HT1080 (cell line): ENCODE results near the gene CR1. TPM values are rescaled to one million over a fixed set of nuclear protein-coding genes. Genes with fewer than 3 reads are reported as not detected.
"Not testable (repeated sequence)": the region's sequence is repeated elsewhere in the genome, so short reads cannot be mapped to it uniquely, and the experiment has no call there.

Experiments used
- DNase-seq: peaks from one replicate; pipeline ENCODE4 v3.0.0-alpha.2; 2015; ENCODE audit warnings: low read depth
- total RNA-seq: library from RNA; depleted of rRNA; stranded (reverse); fragments of >200 nt; shearing (Covaris generic); gene quantifications from 2 replicates; pipeline ENCODE4 v1.2.3, GENCODE V29; 2014

CR1 gene
- total RNA-seq, 1 experiment from 2014 or later, result not detected

DNA sequence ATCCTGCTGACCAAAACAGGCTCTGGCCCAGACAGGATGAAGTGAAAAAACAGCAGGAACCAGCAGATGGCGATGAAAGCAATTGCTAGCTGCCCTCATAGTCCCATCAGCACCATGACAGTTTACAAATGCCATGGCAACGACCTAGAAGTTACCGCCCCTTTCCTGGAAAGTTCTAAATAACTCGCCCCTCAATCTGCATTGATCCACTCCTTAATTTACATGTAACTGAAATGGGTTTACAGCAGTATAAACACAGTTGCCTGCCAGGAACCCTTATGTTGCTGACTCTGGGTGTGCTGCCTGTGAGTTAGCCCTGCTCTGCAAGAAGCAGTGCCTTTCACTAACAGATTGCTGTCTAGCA, 83.5 kb downstream of the CR1 start:
- DNase-seq, result peak; percentile 70

DNA sequence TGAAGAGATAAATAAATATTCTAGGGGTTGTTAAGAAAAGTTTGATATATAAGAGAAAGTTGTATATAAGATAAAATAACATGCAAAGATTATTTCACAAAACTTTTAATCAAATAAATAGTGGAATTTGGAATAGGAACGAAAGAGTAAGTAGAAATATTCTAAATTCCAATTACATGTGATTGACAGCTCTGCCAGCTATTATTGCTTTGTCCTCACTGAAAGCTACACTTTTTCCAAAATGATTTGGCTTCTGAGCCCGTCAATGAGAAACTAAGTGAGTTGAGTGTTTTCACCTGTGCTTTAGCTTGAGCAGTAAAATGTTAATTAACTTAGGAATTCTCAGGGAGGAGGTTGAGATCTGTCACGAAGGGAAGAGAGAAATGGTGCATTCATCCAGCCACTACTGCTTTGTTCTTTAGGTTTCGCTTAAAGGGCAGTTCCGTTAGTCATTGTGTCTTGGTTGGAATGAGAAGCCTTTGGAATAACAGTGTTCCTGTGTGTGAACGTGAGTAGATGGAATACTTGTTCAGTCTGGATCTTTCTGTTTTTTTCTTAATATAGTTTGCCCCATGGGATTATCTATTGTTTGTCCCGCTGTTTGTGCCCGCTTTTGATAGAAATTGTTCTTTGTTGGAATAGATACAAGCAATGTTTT, 85.7 kb downstream of the CR1 start:
- no peak for DNase-seq

DNA sequence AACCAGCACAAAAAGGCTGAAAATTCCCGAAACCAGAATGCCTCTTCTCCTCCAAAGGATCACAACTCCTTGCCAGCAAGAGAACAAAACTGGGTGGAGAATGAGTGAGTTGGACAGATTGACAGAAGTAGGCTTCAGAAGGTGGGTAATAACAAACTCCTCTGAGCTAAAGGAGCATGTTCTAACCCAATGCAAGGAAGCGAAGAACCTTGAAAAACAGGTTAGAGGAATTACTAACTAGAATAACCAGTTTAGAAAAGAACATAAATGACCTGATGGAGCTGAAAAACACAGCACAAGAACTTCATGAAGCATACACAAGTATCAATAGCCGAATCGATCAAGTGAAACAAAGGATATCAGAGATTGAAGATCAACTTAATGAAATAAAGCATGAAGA, 93.5 kb downstream of the CR1 start:
- DNase-seq, result not testable (repeated sequence)

DNA sequence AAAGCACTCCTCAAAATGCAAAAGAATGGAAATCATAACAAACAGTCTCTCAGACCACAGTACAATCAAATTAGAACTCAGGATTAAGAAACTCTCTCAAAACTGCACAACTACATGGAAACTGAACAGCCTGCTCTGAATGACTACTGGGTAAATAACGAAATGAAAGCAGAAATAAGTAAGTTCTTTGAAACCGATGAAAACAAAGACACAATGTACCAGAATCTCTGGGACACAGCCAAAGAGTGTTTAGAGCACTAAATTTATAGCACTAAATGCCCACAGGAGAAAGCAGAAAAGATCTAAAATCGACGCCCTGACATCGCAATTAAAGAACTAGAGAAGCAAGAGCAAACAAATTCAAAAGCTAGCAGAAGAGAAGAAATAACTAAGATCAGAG, 95.2 kb downstream of the CR1 start:
- DNase-seq, result not testable (repeated sequence)

DNA sequence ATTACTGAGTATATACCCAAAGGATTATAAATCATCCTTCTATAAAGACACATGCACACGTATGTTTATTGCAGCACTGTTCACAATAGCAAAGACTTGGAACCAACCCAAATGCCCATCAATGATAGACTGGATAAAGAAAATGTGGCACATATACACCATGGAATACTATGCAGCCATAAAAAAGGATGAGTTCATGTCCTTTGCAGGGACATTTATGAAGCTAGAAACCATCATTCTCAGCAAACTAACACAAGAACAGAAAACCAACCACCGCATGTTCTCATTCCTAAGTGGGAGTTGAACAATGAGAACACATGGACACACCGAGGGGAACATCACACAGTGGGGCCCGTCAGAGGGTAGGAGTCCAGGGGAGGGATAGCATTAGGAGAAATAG, 98.1 kb downstream of the CR1 start:
- not testable (repeated sequence) for DNase-seq

DNA sequence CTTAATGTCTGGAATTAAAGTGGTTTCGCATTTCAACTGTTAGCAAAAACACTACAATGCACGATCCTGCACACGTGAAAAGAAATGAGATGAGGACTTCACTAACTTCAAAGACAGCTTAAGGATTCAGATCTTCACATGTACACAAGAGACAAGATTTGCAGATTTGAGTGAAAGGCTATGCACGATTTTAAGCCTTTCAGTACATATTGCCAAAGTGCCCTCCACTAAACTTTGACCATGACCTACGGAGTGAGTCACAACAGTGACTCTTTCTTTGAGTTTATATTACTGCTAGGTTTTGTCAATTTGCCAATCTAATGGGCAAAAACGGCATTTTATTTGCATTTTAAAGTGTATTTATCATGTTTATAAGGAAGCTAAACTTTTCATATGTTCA, 107.8 kb downstream of the CR1 start:
- DNase-seq, result peak; percentile 12

DNA sequence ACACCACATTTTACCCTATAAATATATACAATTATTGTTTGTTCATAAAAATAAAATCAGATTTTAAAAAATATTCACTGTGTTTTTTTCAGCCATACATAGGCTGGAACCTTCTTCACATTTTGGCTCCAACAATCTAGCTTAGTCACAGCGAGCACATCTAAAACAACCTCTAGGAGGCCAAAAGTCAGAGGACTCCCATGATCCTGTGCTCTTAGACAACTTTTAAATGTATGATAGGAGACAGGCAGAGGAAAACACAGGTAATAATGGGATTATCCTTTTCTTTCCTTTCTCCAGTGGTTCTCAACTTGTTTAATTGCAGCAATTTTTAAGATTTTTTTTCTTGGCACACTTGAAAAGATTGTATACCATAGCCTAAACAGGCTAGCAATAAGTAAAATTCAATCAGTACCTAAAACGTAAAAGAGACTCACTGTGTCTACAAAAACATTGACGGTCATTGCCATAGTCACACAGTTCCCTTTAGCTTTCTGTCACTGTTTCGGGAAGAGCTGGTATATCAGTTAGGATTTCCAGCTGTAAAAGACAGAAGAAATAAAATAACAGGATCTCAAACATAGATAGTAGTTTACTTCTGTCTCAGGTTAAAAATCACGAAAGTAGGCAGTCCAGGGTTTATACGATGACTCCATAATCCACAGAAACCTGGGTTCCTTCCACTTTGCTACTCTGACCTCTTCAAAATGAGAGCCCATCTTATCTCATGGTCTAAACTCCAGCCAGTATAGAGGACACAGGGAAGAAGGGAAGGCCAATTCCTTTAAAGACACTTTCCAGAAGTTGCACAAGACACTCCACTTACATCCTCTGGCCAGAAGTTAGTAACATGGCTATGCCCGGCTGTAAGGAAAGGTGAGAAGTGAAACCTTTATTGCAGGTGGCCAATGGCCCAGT, 109.7 kb downstream of the CR1 start:
- no peak for DNase-seq

DNA sequence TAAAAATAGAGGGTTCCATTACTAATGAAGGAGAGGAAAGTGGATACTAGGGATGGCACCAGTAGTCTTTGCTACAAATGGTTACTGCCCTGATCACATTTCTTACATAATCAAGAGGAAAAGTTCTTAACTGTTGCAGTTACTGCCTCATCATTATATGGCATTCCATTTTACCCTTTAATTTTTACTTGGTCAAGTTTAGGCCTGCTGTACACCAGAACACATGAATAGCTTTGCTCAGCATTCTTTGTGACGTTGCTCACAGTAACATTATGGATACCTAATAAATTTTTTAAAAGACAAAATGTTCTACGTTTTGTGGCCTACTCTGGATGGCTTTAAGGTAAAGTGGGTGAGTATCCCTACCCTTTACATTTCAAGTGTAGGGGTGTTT, 110.4 kb downstream of the CR1 start:
- no peak for DNase-seq

DNA sequence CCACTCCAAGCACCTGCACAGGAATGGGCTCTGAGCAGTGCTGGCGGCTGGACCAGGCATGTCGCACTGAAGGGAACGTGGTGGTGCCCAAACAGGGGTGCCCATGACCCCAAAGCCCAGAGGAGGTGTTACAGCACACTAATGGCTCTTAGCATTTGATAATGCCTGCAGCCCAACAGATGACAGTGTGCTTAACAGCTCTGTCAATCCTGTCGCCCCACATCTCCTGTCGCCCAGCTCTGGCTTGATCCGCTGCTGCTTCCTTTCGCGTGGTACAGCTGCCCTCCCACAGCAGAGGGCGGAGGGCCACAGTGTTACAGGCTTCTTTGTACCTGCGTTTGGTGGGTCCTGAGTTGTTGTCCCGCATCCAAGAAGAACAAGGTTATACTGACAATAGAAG, 116.8 kb downstream of the CR1 start:
- no peak for DNase-seq

DNA sequence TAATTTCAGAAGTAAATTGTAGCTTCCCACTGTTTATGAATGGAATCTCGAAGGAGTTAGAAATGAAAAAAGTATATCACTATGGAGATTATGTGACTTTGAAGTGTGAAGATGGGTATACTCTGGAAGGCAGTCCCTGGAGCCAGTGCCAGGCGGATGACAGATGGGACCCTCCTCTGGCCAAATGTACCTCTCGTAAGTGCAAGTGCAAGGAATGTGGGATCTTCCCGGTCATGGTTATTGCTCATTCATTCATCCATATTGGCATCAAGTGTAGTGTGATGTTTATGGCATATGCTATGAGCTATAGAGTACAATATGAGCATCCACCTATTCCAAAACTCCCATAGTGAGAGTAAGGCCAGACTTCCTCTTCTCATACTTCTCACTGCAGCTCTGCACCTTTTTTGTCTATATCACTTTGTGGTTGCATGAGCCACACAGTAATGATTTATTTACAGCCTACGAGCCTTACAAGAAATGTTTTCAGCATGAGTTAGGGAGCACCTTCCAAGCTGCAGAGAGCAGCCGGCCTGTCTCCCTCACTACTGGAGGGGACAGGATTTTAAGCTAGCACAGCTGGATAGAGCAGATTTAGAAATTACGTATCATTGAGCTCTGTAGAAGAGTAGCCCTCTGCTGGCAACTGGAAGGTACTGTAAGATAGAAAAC, 124.0 kb downstream of the CR1 start:
- peak; percentile 39 for DNase-seq

DNA sequence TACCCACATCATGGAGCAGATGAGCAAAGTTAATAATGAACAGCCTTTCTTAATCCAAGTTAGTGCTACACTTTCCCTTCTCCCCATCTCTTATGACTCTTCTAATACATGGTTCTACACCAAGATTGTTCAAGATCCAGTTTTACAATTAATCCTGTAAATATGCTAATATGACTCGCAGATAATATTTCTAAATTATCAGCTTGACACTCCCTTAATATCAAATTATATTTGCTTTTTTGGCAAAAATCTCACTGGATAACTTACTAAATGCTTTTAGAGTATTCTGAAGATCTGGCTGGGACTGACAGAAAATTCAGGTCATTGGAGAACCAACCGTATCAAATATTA, 124.6 kb downstream of the CR1 start:
- DNase-seq, result no peak

DNA sequence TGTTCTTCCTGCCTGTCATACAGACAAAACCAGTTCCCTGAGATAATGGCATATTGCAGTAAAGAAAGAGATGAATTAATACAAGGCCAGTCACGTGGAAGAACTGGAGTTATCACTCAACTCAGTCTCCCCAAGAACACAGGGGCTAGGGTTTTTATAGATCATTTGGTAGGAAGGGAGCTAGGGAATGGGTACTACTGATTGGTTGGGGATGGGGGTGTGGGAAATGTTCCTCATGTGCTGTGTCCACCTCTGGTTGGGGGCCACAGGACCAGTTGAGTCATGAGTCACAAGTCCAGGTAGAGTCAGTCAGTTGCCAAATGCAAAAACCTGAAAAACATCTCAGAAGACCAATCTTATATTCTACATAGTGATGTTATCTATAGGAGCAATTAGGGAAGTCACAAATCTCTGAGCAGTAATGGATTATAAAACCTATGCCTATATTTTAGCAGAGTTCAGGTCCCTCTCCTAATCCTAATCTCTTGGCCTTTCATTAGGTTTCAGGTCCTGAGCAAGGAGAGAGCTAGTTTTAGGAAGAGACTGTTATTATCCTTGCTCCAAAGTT, 129.6 kb downstream of the CR1 start:
- not testable (repeated sequence) for DNase-seq

DNA sequence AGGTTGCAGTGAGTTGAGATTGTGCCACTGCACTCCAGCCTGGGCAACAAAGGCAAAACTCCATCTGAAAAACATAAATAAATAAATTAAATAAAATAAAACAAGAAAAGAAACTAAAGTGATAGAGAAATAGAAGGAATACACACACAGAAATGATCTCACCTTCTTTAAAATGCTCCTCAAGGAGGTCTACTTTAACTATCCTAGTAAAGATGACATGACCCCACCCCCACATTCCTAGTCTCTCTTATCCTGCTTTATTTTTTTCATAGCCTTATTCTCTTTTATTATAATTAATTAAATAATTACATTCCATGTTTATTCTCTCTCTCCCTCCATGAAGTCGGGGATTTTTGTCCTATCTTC, 131.0 kb downstream of the CR1 start:
- DNase-seq, result no peak

DNA sequence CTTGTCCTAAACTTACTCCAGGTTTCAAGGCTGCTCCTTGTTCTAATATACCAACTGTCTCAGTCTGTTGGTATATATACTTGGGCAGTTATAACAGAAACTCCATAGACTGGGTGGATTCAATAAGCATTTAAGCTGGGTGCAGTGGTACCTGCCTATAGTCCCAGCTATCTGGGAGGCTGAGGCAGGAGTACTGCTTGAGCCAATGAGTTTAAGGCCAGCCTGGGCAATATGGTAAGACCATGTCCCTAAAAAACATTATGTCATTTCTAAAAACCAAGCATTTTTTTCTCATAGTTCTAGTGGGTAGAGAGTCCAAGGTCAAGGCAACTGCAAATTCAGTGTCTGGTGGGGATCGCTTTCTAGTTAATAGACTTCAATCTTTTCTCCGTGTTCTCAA, 131.5 kb downstream of the CR1 start:
- no peak for DNase-seq

DNA sequence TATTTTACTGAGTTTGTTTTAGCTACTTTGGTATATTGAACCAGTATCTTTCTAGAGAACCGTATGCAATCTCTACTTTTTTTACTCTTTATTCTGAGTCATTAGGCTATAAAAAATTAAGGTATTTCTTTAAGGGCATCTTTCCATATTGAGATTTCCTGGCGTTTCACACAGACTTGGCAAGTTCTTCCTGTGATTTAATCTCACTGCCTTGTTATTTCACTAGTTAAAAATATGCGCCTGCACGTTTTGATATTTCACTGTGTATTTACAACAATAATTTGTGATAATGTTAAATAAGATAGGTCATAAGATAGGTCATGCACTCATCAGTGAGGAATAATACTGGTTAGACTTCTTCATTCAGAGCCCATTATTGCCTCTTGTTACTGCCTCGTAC, 132.8 kb downstream of the CR1 start:
- DNase-seq, result no peak

DNA sequence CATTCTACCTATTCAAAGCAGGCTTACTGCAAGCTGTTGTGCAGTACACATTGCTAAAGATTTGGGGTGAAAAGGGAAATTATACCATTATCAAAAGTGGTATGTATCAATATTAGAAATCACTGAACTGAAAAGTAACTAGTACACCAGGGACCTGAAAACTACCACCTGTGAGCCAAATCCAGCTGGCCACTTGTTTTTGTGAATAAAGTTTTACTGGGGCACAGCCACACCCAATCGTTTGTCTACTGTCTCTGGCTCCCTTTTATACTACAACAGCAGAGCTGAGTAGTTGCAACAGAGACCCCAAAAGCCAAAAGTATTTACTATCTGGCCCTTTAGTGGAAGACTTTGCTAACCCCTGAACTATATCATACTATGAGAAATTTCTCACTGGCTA, 135.2 kb downstream of the CR1 start:
- DNase-seq, result no peak

DNA sequence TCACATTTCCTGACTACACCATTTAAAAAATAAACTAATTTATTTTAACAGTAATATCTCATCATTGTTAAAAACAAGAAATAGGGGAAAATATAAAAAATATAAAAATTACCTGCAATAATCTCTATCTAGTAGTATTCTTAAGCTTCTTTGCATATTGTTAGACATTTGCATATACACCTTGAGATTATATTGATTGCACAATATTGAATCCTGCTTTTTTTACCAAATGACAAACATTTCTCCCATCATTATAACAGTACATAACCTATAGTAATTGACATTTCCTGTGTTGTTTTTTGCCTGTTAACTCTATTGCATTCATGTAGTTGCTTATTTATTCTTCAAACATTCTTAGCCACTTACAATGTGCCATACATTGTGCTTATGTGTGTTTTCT, 137.3 kb downstream of the CR1 start:
- no peak for DNase-seq

DNA sequence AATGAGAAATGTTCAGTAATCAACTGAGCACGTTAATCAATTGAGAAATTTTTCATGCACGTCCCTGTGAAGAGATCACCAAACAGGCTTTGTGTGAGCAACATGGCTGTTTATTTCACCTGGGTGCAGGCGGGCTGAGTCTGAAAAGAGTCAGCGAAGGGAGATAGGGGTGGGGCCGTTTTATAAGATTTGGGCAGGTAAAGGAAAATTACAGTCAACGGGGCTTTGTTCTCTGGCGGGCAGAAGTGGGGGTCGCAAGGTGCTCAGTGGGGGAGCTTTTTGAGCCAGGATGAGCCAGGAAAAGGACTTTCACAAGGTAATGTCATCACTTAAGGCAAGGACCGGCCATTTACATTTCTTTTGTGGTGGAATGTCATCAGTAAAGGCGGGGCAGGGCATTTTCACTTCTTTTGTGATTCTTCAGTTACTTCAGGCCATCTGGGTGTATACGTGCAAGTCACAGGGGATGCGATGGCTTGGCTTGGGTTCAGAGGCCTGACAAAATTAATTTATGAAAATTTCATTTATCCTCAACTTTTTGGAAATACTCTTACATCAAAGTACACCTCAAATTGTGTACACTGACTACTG, 137.8 kb downstream of the CR1 start:
- DNase-seq, result not testable (repeated sequence)

DNA sequence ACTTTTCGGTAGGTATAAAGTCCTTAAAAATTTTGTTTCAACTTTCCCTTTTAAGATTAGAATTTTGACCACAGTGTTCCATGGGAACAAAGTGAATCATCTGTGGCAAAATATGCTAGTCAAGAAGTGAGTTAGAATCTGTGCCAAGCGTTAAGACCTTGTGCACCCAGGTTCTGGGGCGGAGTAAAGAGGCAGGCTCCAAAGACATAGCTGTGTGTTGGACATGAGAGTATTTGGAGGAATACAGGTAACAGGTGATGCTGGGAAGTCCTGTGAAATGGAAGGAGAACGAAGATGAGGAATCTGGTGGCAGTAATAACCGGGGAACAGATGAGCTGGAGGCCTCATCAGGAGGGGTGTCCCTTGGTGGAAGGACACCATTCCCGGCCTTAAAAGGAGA, 138.3 kb downstream of the CR1 start:
- not testable (repeated sequence) for DNase-seq

DNA sequence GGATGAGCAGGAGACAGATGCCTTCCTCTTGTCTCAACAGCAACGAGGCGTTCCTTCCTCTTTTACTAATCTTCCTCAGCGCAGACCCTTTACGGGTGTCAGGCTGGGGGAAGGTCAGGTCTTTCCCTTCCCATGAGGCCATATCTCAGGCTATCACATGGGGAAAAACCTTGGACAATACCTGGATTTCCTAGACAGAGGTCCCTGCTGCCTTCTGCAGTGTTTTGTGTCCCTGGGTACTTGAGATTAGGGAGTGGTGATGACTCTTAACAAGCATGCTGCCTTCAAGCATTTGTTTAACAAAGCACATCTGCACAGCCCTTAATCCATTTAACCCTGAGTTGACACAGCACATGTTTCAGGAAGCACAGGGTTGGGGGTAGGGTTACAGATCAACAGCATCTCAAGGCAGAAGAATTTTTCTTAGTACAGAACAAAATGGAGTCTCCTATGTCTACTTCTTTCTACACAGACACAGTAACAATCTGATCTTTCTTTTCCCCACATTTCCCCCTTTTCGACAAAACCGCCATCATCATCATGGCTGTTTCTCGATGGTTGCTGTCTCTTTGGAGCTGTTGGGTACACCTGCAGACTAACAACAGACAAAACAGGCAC, 139.7 kb downstream of the CR1 start:
- not testable (repeated sequence) for DNase-seq

DNA sequence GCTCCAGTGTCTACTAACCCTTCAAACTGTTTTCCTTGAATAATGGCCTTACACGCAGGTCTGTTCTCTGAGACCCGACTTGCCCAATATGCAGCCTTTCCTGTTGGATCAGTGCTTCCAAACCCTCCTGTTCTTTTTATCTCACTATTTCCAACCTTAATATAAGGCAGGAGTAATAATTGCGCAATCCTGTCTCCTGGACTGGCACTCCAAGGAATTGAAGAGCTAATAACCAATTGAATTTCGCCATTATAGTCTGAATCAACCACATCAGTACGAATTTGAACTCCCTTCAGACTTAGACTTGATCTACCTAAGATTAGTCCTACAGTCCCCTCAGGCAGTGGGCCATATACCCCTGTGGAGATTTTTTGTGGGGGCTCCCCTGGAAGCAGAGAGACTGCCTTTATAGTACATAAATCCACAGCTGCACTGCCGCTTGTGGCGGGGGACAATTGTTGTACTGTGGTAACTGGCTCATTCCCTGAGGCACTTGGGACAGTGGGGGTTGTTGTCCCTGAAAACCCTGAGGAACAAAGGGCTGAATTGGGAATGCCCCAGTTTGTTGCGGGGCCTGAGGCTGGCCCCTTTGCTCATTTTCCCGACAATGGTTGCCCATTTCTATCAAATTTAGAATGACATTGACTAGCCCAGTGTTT, 142.7 kb downstream of the CR1 start:
- not testable (repeated sequence) for DNase-seq
